Activated CD4-positive, alpha-beta T cell treated with anti-CD3 and anti-CD28 coated beads for 48 hours (primary cell): ENCODE measurements around the gene XIRP1.

ENCODE experiments used
- DNase-seq: peaks from one replicate; pipeline ENCODE4 v3.0.0-alpha.2; 2020

The XIRP1 gene

GRCh38 chr3:39166134-39166710, 26.2 kb downstream of the XIRP1 start:
- no peak for DNase-seq

- DNase-seq = no peak
These were observed 26.9 kb downstream of the XIRP1 start for GRCh38 chr3:39165518-39165917.

GRCh38 chr3:39164414-39164813, 28.0 kb downstream of the XIRP1 start:
- no peak for DNase-seq

GRCh38 chr3:39158148-39158715, 34.2 kb downstream of the XIRP1 start:
- no peak for DNase-seq

- no peak for DNase-seq
These were observed 35.0 kb downstream of the XIRP1 start for GRCh38 chr3:39157359-39157758.

- DNase-seq = no peak
These were observed 36.0 kb downstream of the XIRP1 start for GRCh38 chr3:39156421-39156820.

- DNase-seq = no peak
These were observed 37.9 kb downstream of the XIRP1 start for GRCh38 chr3:39154280-39155021.

GRCh38 chr3:39153977-39154279, 38.5 kb downstream of the XIRP1 start:
- DNase-seq = no peak

GRCh38 chr3:39150803-39151631, 41.4 kb downstream of the XIRP1 start:
- DNase-seq = peak; percentile 78

- no peak for DNase-seq
These were observed 42.1 kb downstream of the XIRP1 start for GRCh38 chr3:39150148-39150802.

- DNase-seq = no peak
These were observed 42.8 kb downstream of the XIRP1 start for GRCh38 chr3:39149498-39150147.

GRCh38 chr3:39149059-39149455, 43.3 kb downstream of the XIRP1 start:
- no peak for DNase-seq

GRCh38 chr3:39148435-39149058, 43.8 kb downstream of the XIRP1 start:
- DNase-seq = peak; percentile 37

GRCh38 chr3:39147711-39148434, 44.5 kb downstream of the XIRP1 start:
- peak; percentile 57 for DNase-seq

GRCh38 chr3:39146611-39147591, 45.5 kb downstream of the XIRP1 start:
- peak; percentile 86 for DNase-seq

- DNase-seq = no peak
These were observed 46.3 kb downstream of the XIRP1 start for GRCh38 chr3:39146083-39146501.

GRCh38 chr3:39144748-39145380, 47.5 kb downstream of the XIRP1 start:
- no peak for DNase-seq

- no peak for DNase-seq
These were observed 48.2 kb downstream of the XIRP1 start for GRCh38 chr3:39144095-39144747.
